Activated CD8-positive, alpha-beta T cell treated with anti-CD3 and anti-CD28 coated beads, Interleukin-2, amount 10 ng/mL, durations not matched to agents 7 days and 5 days (primary cell): ENCODE results near the gene KHK. TPM values are rescaled to one million over a fixed set of nuclear protein-coding genes. Genes with fewer than 3 reads are reported as not detected.
A peak's percentile ranks its signal among the peaks of the same experiment; 100 is the strongest.
"Not testable (repeated sequence)": the region's sequence is repeated elsewhere in the genome, so short reads cannot be mapped to it uniquely, and the experiment has no call there.

Experiments
- ATAC-seq: fragments of 150-1000 bp; cut with Tn5 transposase; one replicate; pipeline ENCODE4 v1.10.0; 2021; ENCODE audit warnings: moderate library complexity
- CTCF ChIA-PET: fragments of 350-600 bp; sonication (Branson Sonifier 250); formaldehyde crosslinking; loops from one replicate; lab custom pipeline; 2021; ENCODE audit warnings: antibody characterized with exemption; lab: Charles Lee
- POLR2A ChIA-PET: fragments of 350-600 bp; sonication (Branson Sonifier 250); formaldehyde crosslinking; loops from one replicate; lab custom pipeline; 2021; ENCODE audit warnings: antibody characterized with exemption; lab: Charles Lee
- DNase-seq: peaks from one replicate; pipeline ENCODE4 v3.0.0-alpha.2; 2020
- H3K27ac Mint-ChIP-seq: one replicate; pipeline ENCODE4 v1.8.0; 2021; ENCODE audit warnings: mild to moderate bottlenecking, mixed read lengths
- H3K27me3 Mint-ChIP-seq: one replicate; pipeline ENCODE4 v1.8.0; 2021; ENCODE audit warnings: low read depth, mixed read lengths
- H3K36me3 Mint-ChIP-seq: one replicate; pipeline ENCODE4 v1.8.0; 2021; ENCODE audit warnings: low read depth, mixed read lengths
- H3K4me1 Mint-ChIP-seq: one replicate; pipeline ENCODE4 v1.8.0; 2021; ENCODE audit warnings: low read depth, mixed read lengths
- H3K4me3 Mint-ChIP-seq: one replicate; pipeline ENCODE4 v1.8.0; 2021; ENCODE audit warnings: mild to moderate bottlenecking, mixed read lengths
- H3K9me3 Mint-ChIP-seq: one replicate; pipeline ENCODE4 v1.8.0; 2022; ENCODE audit warnings: mixed read lengths; ENCODE audit not compliant: insufficient read depth
- total RNA-seq, 2 experiments: library from RNA; stranded (reverse); gene quantifications; one replicate each; pipeline ENCODE4 v1.2.3, GENCODE V29; 2021

KHK gene
- total RNA-seq, 2 experiments from 2014 or later, result 12.1 to 12.4 TPM

DNA sequence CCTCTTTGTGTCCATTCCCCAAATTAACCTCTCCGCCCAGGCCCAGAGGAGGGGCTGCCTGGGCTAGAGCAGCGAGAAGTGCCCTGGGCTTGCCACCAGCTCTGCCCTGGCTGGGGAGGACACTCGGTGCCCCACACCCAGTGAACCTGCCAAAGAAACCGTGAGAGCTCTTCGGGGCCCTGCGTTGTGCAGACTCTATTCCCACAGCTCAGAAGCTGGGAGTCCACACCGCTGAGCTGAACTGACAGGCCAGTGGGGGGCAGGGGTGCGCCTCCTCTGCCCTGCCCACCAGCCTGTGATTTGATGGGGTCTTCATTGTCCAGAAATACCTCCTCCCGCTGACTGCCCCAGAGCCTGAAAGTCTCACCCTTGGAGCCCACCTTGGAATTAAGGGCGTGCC lies 13.5 kb downstream of the KHK start:
- Mint-ChIP-seq H3K4me3 (no peak overlapping the region), H3K9me3 (no peaks in the 10 kb centered on the region), H3K4me1 (peaks cover 14% of the 10 kb centered on the region), H3K27ac (no peak overlapping the region), H3K36me3 (no peaks in the 10 kb centered on the region), H3K27me3 (peaks cover 3% of the 10 kb centered on the region)
- ATAC-seq (no peak), DNase-seq (no peak)
- POLR2A ChIA-PET, result no interaction called here
- CTCF ChIA-PET, result interaction anchor here (1.0 to 4.1 kb wide), 8 partner anchors 13 to 203 kb away, joined by 3 to 23 read pairs (median 10); partner anchors contain the start of gene KHK

DNA sequence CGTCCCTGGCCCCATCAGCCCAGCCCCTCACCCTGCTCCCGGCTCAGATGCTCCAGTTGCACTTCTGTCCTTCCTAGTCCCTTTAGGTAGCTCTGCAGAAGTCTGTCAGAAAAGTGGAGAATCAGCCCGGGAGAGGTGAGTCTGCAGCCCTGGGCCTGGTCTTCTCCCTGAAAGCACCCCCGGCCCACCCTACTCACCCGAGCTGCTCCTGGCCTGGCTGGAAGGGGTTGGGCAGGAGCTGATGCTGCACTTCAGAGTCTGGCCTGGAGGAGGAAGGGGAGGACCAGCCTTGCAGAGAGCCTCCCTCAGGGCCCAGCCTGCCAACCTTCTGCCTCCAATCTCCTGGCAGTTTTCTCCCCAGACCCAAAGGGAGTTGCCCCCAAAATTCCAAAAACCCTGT lies 15.8 kb downstream of the KHK start:
- no peaks in the 10 kb centered on the region for H3K36me3 Mint-ChIP-seq
- ChIA-PET CTCF (interaction anchor here (0.7 to 3.2 kb wide), 7 partner anchors 9 to 278 kb away, joined by 3 to 14 read pairs (median 4); no protein-coding TSS in a partner anchor), POLR2A (no interaction called here)
- H3K9me3 Mint-ChIP-seq, result no peaks in the 10 kb centered on the region
- DNase-seq, result no peak
- ATAC-seq, result no peak
- no peak overlapping the region for H3K4me3 Mint-ChIP-seq
- no peaks in the 10 kb centered on the region for H3K4me1 Mint-ChIP-seq
- H3K27ac Mint-ChIP-seq, result no peak overlapping the region
- peaks cover 7% of the 10 kb centered on the region for H3K27me3 Mint-ChIP-seq

- ATAC-seq (no peak), DNase-seq (no peak)
- H3K9me3 Mint-ChIP-seq, result no peaks in the 10 kb centered on the region
- ChIA-PET CTCF (interaction anchor here (0.9 to 2.2 kb wide), 3 partner anchors 8 to 174 kb away, joined by 3 to 8 read pairs (median 3); no protein-coding TSS in a partner anchor), POLR2A (no interaction called here)
- H3K36me3 Mint-ChIP-seq, result no peaks in the 10 kb centered on the region
- no peak overlapping the region for H3K27ac Mint-ChIP-seq
- peaks cover 7% of the 10 kb centered on the region for H3K27me3 Mint-ChIP-seq
- no peak overlapping the region for H3K4me3 Mint-ChIP-seq
- H3K4me1 Mint-ChIP-seq, result peaks cover 2% of the 10 kb centered on the region
Measured at GRCh38 chr2:27105981-27106380, 19.4 kb downstream of the KHK start.

DNA sequence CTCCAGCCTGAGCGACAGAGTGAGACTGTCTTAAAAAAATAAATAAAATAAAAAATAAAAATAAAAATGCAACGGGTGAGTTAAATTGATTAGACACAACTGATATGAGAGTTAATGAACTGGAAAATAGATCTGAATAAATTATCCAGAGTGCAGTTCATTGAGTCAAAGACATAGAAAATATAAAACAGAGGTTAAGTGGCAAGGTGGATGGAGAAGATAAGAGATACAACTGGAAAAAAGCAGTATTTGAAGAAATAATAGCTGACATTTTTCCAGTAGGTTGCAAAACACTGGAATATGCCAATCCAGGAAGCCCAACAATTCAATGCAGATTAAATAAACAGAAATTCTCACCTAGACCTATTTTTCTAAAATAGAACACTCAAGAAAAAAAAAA lies 21.6 kb downstream of the KHK start:
- no peaks in the 10 kb centered on the region for H3K9me3 Mint-ChIP-seq
- no peak overlapping the region for H3K27ac Mint-ChIP-seq
- DNase-seq, result no peak
- no peak overlapping the region for H3K4me3 Mint-ChIP-seq
- no peaks in the 10 kb centered on the region for H3K36me3 Mint-ChIP-seq
- POLR2A ChIA-PET, result no interaction called here
- ATAC-seq, result no peak
- H3K27me3 Mint-ChIP-seq, result peaks cover 9% of the 10 kb centered on the region
- CTCF ChIA-PET, result interaction anchor here (0.7 to 2.1 kb wide), 2 partner anchors 11 to 171 kb away, joined by 3 to 9 read pairs; no protein-coding TSS in a partner anchor
- H3K4me1 Mint-ChIP-seq, result peaks cover 2% of the 10 kb centered on the region

DNA sequence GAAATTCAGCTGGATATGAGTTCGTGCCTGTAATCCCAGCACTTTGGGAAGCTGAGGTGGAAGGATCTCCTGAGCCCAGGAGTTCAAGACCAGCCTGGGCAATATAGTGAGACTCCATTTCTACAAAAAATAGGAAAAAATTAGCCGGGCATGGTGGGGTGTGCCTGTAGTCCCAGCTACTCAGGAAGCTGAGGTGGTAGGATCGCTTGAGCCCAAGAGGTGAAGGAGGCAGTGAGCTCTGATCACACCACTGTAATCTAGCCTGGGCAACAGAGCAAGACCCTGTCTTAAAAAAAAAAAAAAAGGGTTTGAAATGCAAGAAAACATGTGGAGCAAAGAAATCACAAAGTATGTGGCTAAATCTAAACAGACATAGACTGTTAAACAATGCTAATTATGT lies 22.5 kb downstream of the KHK start:
- H3K27ac Mint-ChIP-seq, result no peak overlapping the region
- ChIA-PET POLR2A (no interaction called here), CTCF (interaction anchor here (0.6 to 2.1 kb wide), 4 partner anchors 12 to 170 kb away, joined by 3 to 9 read pairs (median 4); partner anchors contain the start of gene KHK)
- no peaks in the 10 kb centered on the region for H3K36me3 Mint-ChIP-seq
- no peak for ATAC-seq
- H3K4me1 Mint-ChIP-seq, result peaks cover 2% of the 10 kb centered on the region
- no peaks in the 10 kb centered on the region for H3K9me3 Mint-ChIP-seq
- no peak overlapping the region for H3K4me3 Mint-ChIP-seq
- H3K27me3 Mint-ChIP-seq, result peaks cover 9% of the 10 kb centered on the region
- no peak for DNase-seq

DNA sequence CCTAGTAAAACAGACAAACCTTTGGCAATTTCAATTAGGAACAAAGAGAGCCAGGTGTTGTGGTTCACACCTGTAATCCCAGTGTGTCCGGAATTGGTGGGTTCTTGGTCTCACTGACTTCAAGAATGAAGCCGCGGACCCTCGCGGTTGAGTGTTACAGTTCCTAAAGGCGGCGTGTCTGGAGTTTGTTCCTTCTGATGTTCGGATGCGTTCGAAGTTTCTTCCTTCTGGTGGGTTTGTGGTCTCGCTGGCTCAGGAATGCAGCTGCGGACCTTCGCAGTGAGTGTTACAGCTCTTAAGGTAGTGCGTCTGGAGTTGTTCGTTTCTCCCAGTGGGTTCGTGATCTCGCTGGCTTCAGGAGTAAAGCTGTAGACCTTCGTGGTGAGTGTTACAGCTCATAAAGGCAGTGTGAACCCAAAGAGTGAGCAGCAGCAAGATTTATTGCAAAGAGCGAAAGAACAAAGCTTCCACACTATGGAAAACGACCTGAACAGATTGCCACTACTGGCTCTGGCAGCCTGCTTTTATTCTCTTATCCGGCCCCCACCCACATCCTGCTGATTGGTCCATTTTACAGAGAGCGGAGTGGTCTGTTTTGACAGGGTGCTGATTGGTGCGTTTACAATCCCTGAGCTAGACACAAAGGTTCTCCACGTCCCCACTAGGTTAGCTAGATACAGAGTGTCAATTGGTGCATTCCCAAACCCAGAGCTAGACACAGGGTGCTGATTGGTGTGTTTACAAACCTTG lies 24.2 kb downstream of the KHK start:
- not testable (repeated sequence) for H3K27me3 Mint-ChIP-seq, DNase-seq, H3K27ac Mint-ChIP-seq, H3K4me1 Mint-ChIP-seq, H3K9me3 Mint-ChIP-seq, ATAC-seq, H3K36me3 Mint-ChIP-seq, H3K4me3 Mint-ChIP-seq
- ChIA-PET POLR2A (interaction anchor here (0.9 kb wide), 1 partner anchor 18 kb away, joined by 3 read pairs; no protein-coding TSS in a partner anchor), CTCF (interaction anchor here (1.2 to 1.8 kb wide), 2 partner anchors 12 to 23 kb away, joined by 3 to 4 read pairs; partner anchors contain the start of gene KHK)

DNA sequence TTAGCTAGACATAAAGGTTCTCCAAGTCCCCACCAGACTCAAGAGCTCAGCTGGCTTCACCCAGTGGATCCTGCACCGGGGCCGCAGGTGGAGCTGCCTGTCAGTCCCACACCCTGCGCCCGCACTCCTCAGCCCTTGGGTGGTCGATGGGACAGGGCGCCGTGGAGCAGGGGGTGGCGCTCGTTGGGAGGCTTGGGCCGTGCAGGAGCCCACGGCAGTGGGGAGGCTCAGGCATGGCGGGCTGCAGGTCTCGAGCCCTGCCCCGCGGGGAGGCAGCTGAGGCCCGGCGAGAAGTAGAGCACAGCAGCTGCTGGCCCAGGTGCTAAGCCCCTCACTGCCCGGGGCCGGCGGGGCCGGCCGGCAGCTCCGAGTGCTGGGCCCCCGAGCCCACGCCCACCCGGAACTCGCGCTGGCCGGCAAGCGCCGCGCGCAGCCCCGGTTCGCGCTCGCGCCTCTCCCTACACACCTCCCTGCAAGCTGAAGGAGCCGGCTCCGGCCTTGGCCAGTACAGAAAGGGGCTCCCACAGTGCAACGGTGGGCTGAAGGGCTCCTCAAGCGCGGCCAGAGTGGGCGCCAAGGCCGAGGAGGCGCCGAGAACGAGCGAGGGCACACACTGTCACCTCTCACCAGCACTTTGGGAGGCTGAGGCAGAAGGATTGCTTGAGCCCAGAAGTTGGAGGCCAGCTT lies 25.0 kb downstream of the KHK start:
- DNase-seq, H3K27me3 Mint-ChIP-seq, H3K4me3 Mint-ChIP-seq, POLR2A ChIA-PET, H3K36me3 Mint-ChIP-seq, H3K4me1 Mint-ChIP-seq, H3K9me3 Mint-ChIP-seq, H3K27ac Mint-ChIP-seq, ATAC-seq: not testable (repeated sequence)
- CTCF ChIA-PET, result interaction anchor here (1.9 kb wide), 1 partner anchor 12 kb away, joined by 7 read pairs; the partner anchor contains the start of gene ABHD1

DNA sequence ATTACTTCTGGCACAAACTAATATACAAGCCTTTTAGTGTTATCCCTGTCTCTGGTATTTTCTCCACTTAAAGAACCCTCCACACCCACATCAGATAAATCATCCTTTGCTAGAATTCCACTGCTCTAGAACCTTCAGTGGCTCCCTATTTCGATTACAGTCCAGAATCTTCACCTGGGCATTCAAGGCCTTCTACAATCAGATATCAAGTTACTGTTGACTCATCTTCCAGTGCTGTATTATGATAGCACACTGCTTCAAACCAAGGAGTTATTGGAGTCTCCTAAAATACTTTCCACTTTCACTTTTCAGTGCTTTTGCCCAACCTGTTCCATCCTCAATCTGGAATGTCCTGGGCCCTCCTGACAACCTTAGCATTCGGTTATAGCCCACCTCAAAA lies 28.9 kb downstream of the KHK start:
- H3K4me3 Mint-ChIP-seq, result no peak overlapping the region
- H3K36me3 Mint-ChIP-seq, result no peaks in the 10 kb centered on the region
- POLR2A ChIA-PET, result no interaction called here
- no peak overlapping the region for H3K27ac Mint-ChIP-seq
- DNase-seq, result no peak
- H3K4me1 Mint-ChIP-seq, result peaks cover 10% of the 10 kb centered on the region
- H3K27me3 Mint-ChIP-seq, result peaks cover 27% of the 10 kb centered on the region
- no peaks in the 10 kb centered on the region for H3K9me3 Mint-ChIP-seq
- CTCF ChIA-PET, result interaction anchor here (0.9 to 1.2 kb wide), 2 partner anchors 177 to 188 kb away, joined by 3 to 4 read pairs; no protein-coding TSS in a partner anchor
- ATAC-seq, result no peak

DNA sequence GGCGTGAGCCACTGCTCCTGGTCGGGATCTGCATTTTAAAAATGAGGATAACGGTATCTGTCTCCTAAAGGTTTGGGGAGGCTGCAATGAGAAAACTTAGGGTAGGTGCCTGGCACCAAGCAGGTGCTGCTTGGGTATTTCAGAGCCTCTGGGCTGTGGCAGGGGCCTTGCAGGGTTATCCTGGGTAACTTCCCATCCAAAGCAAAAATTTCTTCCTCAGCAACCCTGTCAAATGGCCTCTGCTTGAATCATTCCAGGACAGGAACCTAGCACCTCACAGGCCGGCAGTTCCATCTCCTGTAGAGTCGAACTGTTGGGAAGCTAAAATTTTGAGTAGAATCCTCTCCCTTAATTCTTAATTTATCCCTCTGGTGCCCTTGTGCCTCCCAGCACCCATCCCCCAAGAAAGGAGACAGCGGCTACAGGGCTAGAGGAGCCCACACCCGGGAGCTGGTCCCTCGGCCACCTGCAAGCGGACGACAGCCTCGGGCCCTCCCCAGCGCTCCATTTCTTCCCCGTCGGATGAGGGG lies 31.5 kb downstream of the KHK start:
- Mint-ChIP-seq H3K4me3 (no peak overlapping the region), H3K27ac (no peak overlapping the region), H3K27me3 (peaks cover 45% of the 10 kb centered on the region), H3K4me1 (peaks cover 10% of the 10 kb centered on the region), H3K9me3 (no peaks in the 10 kb centered on the region), H3K36me3 (no peaks in the 10 kb centered on the region)
- ChIA-PET POLR2A (no interaction called here), CTCF (no interaction called here)
- DNase-seq (no peak), ATAC-seq (no peak)

DNA sequence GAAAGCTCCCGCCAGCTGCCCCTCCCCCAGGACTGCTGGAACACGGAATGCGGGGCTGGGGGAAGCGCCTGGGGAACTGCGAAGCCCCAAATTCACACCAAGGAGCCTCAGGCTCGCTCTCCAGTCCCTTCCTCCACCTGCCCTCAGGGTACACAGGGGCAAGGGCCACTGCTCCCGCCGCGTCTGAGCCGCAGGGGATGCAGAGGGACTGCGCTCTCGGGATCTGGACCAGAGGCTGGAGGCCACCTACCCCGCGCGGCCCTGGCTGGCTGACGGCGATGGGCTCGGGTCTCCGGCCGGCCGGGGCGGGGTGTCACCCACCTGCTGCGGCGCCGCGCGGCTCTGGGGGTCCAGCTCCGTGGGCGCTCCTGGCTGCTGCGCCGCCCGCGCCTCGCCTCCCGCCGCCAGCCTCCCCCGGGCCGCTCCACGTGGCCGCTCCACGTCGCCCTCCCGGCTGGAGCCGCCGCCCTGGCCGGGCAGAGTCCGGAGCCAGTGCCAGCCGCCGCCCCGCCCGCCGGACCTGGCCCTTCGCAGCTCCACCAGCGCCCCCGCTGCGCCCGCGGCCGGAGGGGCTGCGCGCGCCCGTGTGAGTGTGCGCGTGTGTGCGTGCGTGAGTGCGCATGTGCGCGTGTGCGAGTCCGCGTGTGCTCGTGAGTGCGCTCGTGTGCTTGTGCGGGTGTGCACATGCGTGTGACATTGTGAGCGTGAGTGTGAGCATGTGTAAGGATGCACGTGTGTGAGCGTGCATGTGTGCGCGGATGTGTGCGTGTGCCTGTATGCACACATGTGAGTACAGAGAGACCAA lies 32.2 kb downstream of the KHK start, which contains the start of gene CGREF1:
CGREF1 (minus strand) TSS at position 604 of the 805 bp plus-strand sequence. CDS start 14,762 bp downstream, outside the sequence.
- DNase-seq (no peak), ATAC-seq (no peak)
- peaks cover 47% of the 10 kb centered on the region for H3K27me3 Mint-ChIP-seq
- POLR2A ChIA-PET, result no interaction called here
- H3K4me1 Mint-ChIP-seq, result peaks cover 14% of the 10 kb centered on the region
- H3K9me3 Mint-ChIP-seq, result no peaks in the 10 kb centered on the region
- no peak within 1 kb of the TSS for H3K27ac Mint-ChIP-seq
- H3K36me3 Mint-ChIP-seq, result no peaks in the 10 kb centered on the region
- H3K4me3 Mint-ChIP-seq, result peak within 1 kb of the TSS; percentile 60
- CTCF ChIA-PET, result no interaction called here

DNA sequence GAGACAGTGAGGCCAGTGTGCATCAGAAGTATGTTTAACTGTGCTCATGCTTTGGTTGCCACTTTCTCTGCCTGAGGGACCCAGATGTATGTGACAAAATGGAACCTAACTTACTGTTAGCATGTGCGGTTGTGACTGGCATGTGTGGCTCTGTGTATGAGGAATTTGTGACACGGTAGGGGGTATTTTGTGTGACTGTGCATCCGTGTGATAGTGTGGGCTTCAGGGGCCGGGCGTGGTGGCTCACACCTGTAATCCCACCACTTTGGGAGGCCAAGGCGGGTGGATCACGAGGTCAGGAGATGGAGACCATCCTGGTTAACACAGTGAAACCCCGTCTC lies 32.7 kb downstream of the KHK start:
- POLR2A ChIA-PET, ATAC-seq, DNase-seq, CTCF ChIA-PET, H3K9me3 Mint-ChIP-seq, H3K36me3 Mint-ChIP-seq, H3K27ac Mint-ChIP-seq: not testable (repeated sequence)
- Mint-ChIP-seq H3K4me3 (peak overlapping the region; percentile 60), H3K27me3 (peaks cover 47% of the 10 kb centered on the region), H3K4me1 (peaks cover 17% of the 10 kb centered on the region)
